Liver (tissue), 9 donors: ENCODE data around the gene TXK. TPM values are rescaled to one million over a fixed set of nuclear protein-coding genes. Genes with fewer than 3 reads are reported as not detected.

ENCODE experiments used
- DNase-seq: peaks from one replicate; pipeline ENCODE4 v3.0.0-alpha.2; 2017; ENCODE audit warnings: low spot score
- H3K27ac ChIP-seq, 2 donors: one replicate each; pipeline ENCODE4 v1.7.0; 2013; ENCODE audit warnings: inconsistent platforms in 2 of 2, low read length in 2 of 2, control low read depth in 1 of 2, low read depth in 1 of 2, mild to moderate bottlenecking in 1 of 2
- H3K27me3 ChIP-seq, 4 donors: one replicate each; pipeline versions ENCODE4 v1.6.1 to v1.7.0; 2013; ENCODE audit warnings: low read length in 3 of 4, inconsistent platforms in 1 of 4, mild to moderate bottlenecking in 1 of 4, moderate library complexity in 1 of 4; ENCODE audit not compliant: control insufficient read depth in 4 of 4, insufficient read depth in 4 of 4
- H3K36me3 ChIP-seq, 4 donors: one replicate each; pipeline versions ENCODE4 v1.6.1 to v1.7.0; 2013; ENCODE audit warnings: low read length in 3 of 4, mild to moderate bottlenecking in 3 of 4, low read depth in 1 of 4, moderate library complexity in 1 of 4; ENCODE audit not compliant: control insufficient read depth in 4 of 4, insufficient read depth in 3 of 4
- H3K4me1 ChIP-seq, 4 donors: one replicate each; pipeline versions ENCODE4 v1.6.1 to v1.7.0; 2013; ENCODE audit warnings: low read length in 3 of 4, mild to moderate bottlenecking in 3 of 4, moderate library complexity in 1 of 4; ENCODE audit not compliant: control insufficient read depth in 4 of 4, insufficient read depth in 4 of 4
- H3K4me3 ChIP-seq, 3 donors: one replicate each; pipeline versions ENCODE4 v1.6.1 to v1.7.0; 2013; ENCODE audit warnings: low read length in 3 of 3, control low read depth in 1 of 3, low read depth in 1 of 3, mild to moderate bottlenecking in 1 of 3
- H3K9ac ChIP-seq, 2 donors: one replicate each; pipeline ENCODE4 v1.7.0; 2013; ENCODE audit warnings: low read length in 2 of 2, mild to moderate bottlenecking in 2 of 2, moderate library complexity in 2 of 2, control low read depth in 1 of 2, low read depth in 1 of 2
- H3K9me3 ChIP-seq, 4 donors: one replicate each; pipeline versions ENCODE4 v1.6.1 to v1.7.0; 2013; ENCODE audit warnings: low read length in 3 of 4; ENCODE audit not compliant: control insufficient read depth in 4 of 4
- ATF3 ChIP-seq: IDR thresholded peaks from 2 replicates; pipeline ENCODE4 v1.6.1; 2016; ENCODE audit warnings: antibody characterized with exemption
- CTCF ChIP-seq: fragments of 150-350 bp; IDR thresholded peaks from 2 replicates; pipeline ENCODE4 v1.5.1; 2017; ENCODE audit warnings: improper control_type of control experiment, low read depth, low read length; ENCODE audit not compliant: missing input control
- EGR1 ChIP-seq, 2 donors: IDR thresholded peaks; 2 replicates each; pipeline ENCODE4 v1.6.1; 2016 to 2018; ENCODE audit warnings: antibody characterized with exemption in 2 of 2, low read depth in 2 of 2
- FOXA2 ChIP-seq: IDR thresholded peaks from 2 replicates; pipeline ENCODE4 v1.6.1; 2016; ENCODE audit warnings: antibody characterized with exemption
- GABPA ChIP-seq, 2 donors: IDR thresholded peaks in 1 of 2; conservative IDR thresholded peaks in 1 of 2; 2 replicates each; pipeline ENCODE4 v1.6.1; 2016; ENCODE audit warnings: antibody characterized with exemption in 2 of 2, mild to moderate bottlenecking in 1 of 2, moderate library complexity in 1 of 2
- HNF4A ChIP-seq, 2 donors: conservative IDR thresholded peaks; 2 replicates each; pipeline ENCODE4 v1.6.1; 2016; ENCODE audit warnings: antibody characterized with exemption in 2 of 2, mild to moderate bottlenecking in 2 of 2
- HNF4G ChIP-seq: IDR thresholded peaks from 2 replicates; pipeline ENCODE4 v1.6.1; 2016; ENCODE audit warnings: antibody characterized with exemption
- JUND ChIP-seq, 2 donors: IDR thresholded peaks; 2 replicates each; pipeline ENCODE4 v1.6.1; 2016; ENCODE audit warnings: antibody characterized with exemption in 2 of 2
- MAX ChIP-seq: IDR thresholded peaks from 2 replicates; pipeline ENCODE4 v1.6.1; 2016; ENCODE audit warnings: antibody characterized with exemption
- NR2F2 ChIP-seq: IDR thresholded peaks from 2 replicates; pipeline ENCODE4 v1.6.1; 2016; ENCODE audit warnings: antibody characterized with exemption
- RAD21 ChIP-seq, 2 donors: IDR thresholded peaks; 2 replicates each; pipeline ENCODE4 v1.6.1; 2016; ENCODE audit warnings: antibody characterized with exemption in 2 of 2, mild to moderate bottlenecking in 2 of 2
- REST ChIP-seq: IDR thresholded peaks from 2 replicates; pipeline ENCODE4 v1.6.1; 2016; ENCODE audit warnings: antibody characterized with exemption, mild to moderate bottlenecking
- RXRA ChIP-seq, 2 donors: IDR thresholded peaks; 2 replicates each; pipeline ENCODE4 v1.6.1; 2017 to 2018; ENCODE audit warnings: antibody characterized with exemption in 2 of 2, mild to moderate bottlenecking in 1 of 2
- TAF1 ChIP-seq: conservative IDR thresholded peaks from 2 replicates; pipeline ENCODE4 v1.6.1; 2016; ENCODE audit warnings: antibody characterized with exemption, mild to moderate bottlenecking
- YY1 ChIP-seq: IDR thresholded peaks from 2 replicates; pipeline ENCODE4 v1.6.1; 2016; ENCODE audit warnings: antibody characterized with exemption, mild to moderate bottlenecking
- WGBS: extraction: QIAGEN DNeasy Blood & Tissue Kit; methylation state at CpG from one replicate; pipeline ENCODE4 v1.1.7; 2013; 5-methylcytosine and 5-hydroxymethylcytosine counted together
- polyA plus RNA-seq, 2 donors: library from polyadenylated mRNA; stranded (reverse) in 1 of 2; unstranded in 1 of 2; fragments of 200-250 nt in 1 of 2; fragments of >200 nt in 1 of 2; fragmentation: Nextera tagmentation in 1 of 2; extraction: Ambion mirVana in 1 of 2; gene quantifications; one replicate each; pipeline versions ENCODE4 v1.2.1 to v1.2.3, GENCODE V29; 2013 to 2015
- total RNA-seq, 2 donors: library from RNA; depleted of rRNA; stranded (reverse); fragments of >200 nt; gene quantifications; one replicate each; pipeline ENCODE4 v1.2.3, GENCODE V29; 2014
- donor health status: healthy.
- donor health status: healthy.
- donor health status: healthy.
- donor health status: healthy.
- donor health status: healthy.

The TXK gene
- total and polyA plus RNA-seq, 4 donors = 0.43 to 4.9 (median 1.4) TPM

GRCh38 chr4:48021100-48021499, 113.0 kb downstream of the TXK start:
- Histone ChIP-seq H3K27ac (no peak overlapping the region), H3K27me3 (no peaks in the 10 kb centered on the region), H3K9me3 (no peaks in the 10 kb centered on the region), H3K9ac (no peak overlapping the region), H3K4me1 (peaks cover 0 to 17% (median 9%) of the 10 kb centered on the region in 4 donors), H3K36me3 (peaks cover 0 to 10% (median 3%) of the 10 kb centered on the region in 4 donors), H3K4me3 (no peak overlapping the region)
- no peak for DNase-seq
- TF ChIP-seq JUND (IDR thresholded peaks at IDR 0.05) = no peak
- TF ChIP-seq ATF3 = no peak
- TF ChIP-seq RXRA (IDR thresholded peaks at IDR 0.05) = no peak
- no peak for TF ChIP-seq REST
- no peak for TF ChIP-seq GABPA (IDR thresholded peaks at IDR 0.05 in 1 of 2, conservative IDR thresholded peaks at IDR 0.05 in 1 of 2)
- no peak for TF ChIP-seq NR2F2
- no peak for TF ChIP-seq CTCF
- no peak for TF ChIP-seq HNF4G
- TF ChIP-seq MAX = no peak
- no peak for TF ChIP-seq RAD21 (IDR thresholded peaks at IDR 0.05)
- TF ChIP-seq FOXA2 = no peak
- no peak for TF ChIP-seq TAF1
- no peak for TF ChIP-seq YY1
- TF ChIP-seq HNF4A (conservative IDR thresholded peaks at IDR 0.05) = no peak
- no peak for TF ChIP-seq EGR1 (IDR thresholded peaks at IDR 0.05; ENCODE audit: low read depth in 2 of 2)
- 43% methylated on average over 1 of the region's 1 CpG for WGBS

GRCh38 chr4:48018112-48018511, 115.9 kb downstream of the TXK start:
- WGBS = 74% methylated on average over 2 of the region's 2 CpGs
- Histone ChIP-seq H3K4me1 (peaks cover 0 to 27% (median 15%) of the 10 kb centered on the region in 4 donors), H3K9ac (no peak overlapping the region), H3K36me3 (no peaks in the 10 kb centered on the region), H3K27me3 (no peaks in the 10 kb centered on the region), H3K27ac (no peak overlapping the region), H3K9me3 (no peaks in the 10 kb centered on the region), H3K4me3 (no peak overlapping the region)
- no peak for TF ChIP-seq RAD21 (IDR thresholded peaks at IDR 0.05)
- no peak for DNase-seq
